HepG2 (cell line): ENCODE measurements around the gene PAQR3. TPM values are rescaled to one million over a fixed set of nuclear protein-coding genes. Genes with fewer than 3 reads are reported as not detected.

Experiments used
- CREB1 ChIP-seq, 2 experiments: fragments of 450-650 bp in 1 of 2; IDR thresholded peaks; 2 replicates each; pipeline ENCODE4 v1.6.1; 2016 to 2017; ENCODE audit warnings: control low read depth in 1 of 2, mild to moderate bottlenecking in 1 of 2, missing compliant biosample characterization in 1 of 2, missing genetic modification characterization in 1 of 2
- EZH2 ChIP-seq: conservative IDR thresholded peaks from 2 replicates; pipeline ENCODE4 v1.6.1; 2012; ENCODE audit warnings: mild to moderate bottlenecking, low read depth, low read length, moderate library complexity
- JDP2 ChIP-seq: sonication (generic); formaldehyde crosslinking; IDR thresholded peaks from 2 replicates; pipeline ENCODE4 v1.8.1; 2022; ENCODE audit warnings: missing genetic modification reagents, borderline replicate concordance
- KDM4B ChIP-seq: sonication (generic); formaldehyde crosslinking; IDR thresholded peaks from 2 replicates; pipeline ENCODE4 v1.4.0; 2020; ENCODE audit warnings: missing genetic modification reagents
- MAFF ChIP-seq: IDR thresholded peaks from 2 replicates; pipeline ENCODE4 v1.6.1; 2011; ENCODE audit warnings: low read depth, low read length, improper control_type of control experiment
- SNAPC2 ChIP-seq: sonication (generic); formaldehyde crosslinking; IDR thresholded peaks from 2 replicates; pipeline ENCODE4 v1.8.1; 2022; ENCODE audit warnings: mild to moderate bottlenecking, missing genetic modification reagents
- U2AF2 ChIP-seq: fragments of 200-400 bp; formaldehyde crosslinking; IDR thresholded peaks from 2 replicates; pipeline ENCODE4 v1.6.1; 2017; ENCODE audit warnings: low read depth, mild to moderate bottlenecking, low read length
- ZBTB42 ChIP-seq: sonication (generic); formaldehyde crosslinking; IDR thresholded peaks from 2 replicates; pipeline ENCODE4 v1.5.0; 2020; ENCODE audit warnings: mild to moderate bottlenecking, missing genetic modification reagents
- ZFP1 ChIP-seq: IDR thresholded peaks from 2 replicates; pipeline ENCODE4 v1.6.1; 2016
- ZMAT3 ChIP-seq: sonication (generic); formaldehyde crosslinking; conservative IDR thresholded peaks from 2 replicates; pipeline ENCODE4 v1.7.0; 2021; ENCODE audit warnings: missing genetic modification reagents
- ZNF234 ChIP-seq: sonication (generic); formaldehyde crosslinking; conservative IDR thresholded peaks from 2 replicates; pipeline ENCODE4 v1.5.1; 2020; ENCODE audit warnings: mild to moderate bottlenecking, missing genetic modification reagents
- ZNF33A ChIP-seq: sonication (generic); formaldehyde crosslinking; IDR thresholded peaks from 2 replicates; pipeline ENCODE4 v1.5.1; 2020; ENCODE audit warnings: missing genetic modification reagents, mild to moderate bottlenecking, moderate library complexity, borderline replicate concordance
- ZNF446 ChIP-seq: sonication (generic); formaldehyde crosslinking; IDR thresholded peaks from 2 replicates; pipeline ENCODE4 v1.5.0; 2020; ENCODE audit warnings: mild to moderate bottlenecking, missing genetic modification reagents
- ZNF460 ChIP-seq: sonication (generic); formaldehyde crosslinking; IDR thresholded peaks from 2 replicates; pipeline ENCODE4 v1.5.1; 2020; ENCODE audit warnings: missing genetic modification reagents, mild to moderate bottlenecking, borderline replicate concordance
- ZNF761 ChIP-seq: sonication (generic); formaldehyde crosslinking; conservative IDR thresholded peaks from 2 replicates; pipeline ENCODE4 v1.4.0; 2020; ENCODE audit warnings: mild to moderate bottlenecking, missing genetic modification reagents
- ZNF766 ChIP-seq: sonication (generic); formaldehyde crosslinking; IDR thresholded peaks from 2 replicates; pipeline ENCODE4 v1.5.0; 2020; ENCODE audit warnings: missing genetic modification reagents, borderline replicate concordance
- ZSCAN9 ChIP-seq: IDR thresholded peaks from 2 replicates; pipeline ENCODE4 v1.6.1; 2016; ENCODE audit warnings: borderline replicate concordance
- polyA plus RNA-seq, 8 experiments: library from polyadenylated mRNA; depleted of rRNA in 3 of 8; stranded (reverse) in 7 of 8; unstranded in 1 of 8; fragments of >200 nt; fragmentation: Illumina TruSeq in 4 of 8; extraction: Trizol in 4 of 8; gene quantifications; 2 replicates each; pipeline versions ENCODE4 v1.2.1 to v1.2.3, GENCODE V29; 2011 to 2016; ENCODE audit warnings: low read depth in 4 of 8, missing spikeins in 1 of 8, mixed read lengths in 1 of 8; ENCODE audit not compliant: insufficient read depth in 1 of 8
- total RNA-seq, 5 experiments: library from RNA; depleted of rRNA; stranded (reverse); fragments of >200 nt; fragmentation: Illumina TruSeq; extraction: Trizol; gene quantifications; 2 replicates each; pipeline ENCODE4 v1.2.3, GENCODE V29; 2016; ENCODE audit warnings: low read depth in 1 of 5
- TF ChIP-seq, protein P1 (sequence below): IDR thresholded peaks from 2 replicates; pipeline ENCODE4 v1.6.1; 2016; ENCODE audit warnings: missing compliant biosample characterization, missing genetic modification reagents, borderline replicate concordance
- TF ChIP-seq, protein P2 (sequence below): sonication (generic); formaldehyde crosslinking; IDR thresholded peaks from 2 replicates; pipeline ENCODE4 v1.4.0; 2020; ENCODE audit warnings: mild to moderate bottlenecking, missing genetic modification reagents
- TF ChIP-seq, protein P3 (sequence below): IDR thresholded peaks from 2 replicates; pipeline ENCODE4 v1.6.1; 2018; ENCODE audit warnings: missing genetic modification reagents, mild to moderate bottlenecking, missing compliant biosample characterization
- TF ChIP-seq, protein P4 (sequence below): sonication (generic); formaldehyde crosslinking; IDR thresholded peaks from 2 replicates; pipeline ENCODE4 v1.4.0; 2020; ENCODE audit warnings: low read depth, missing genetic modification reagents
- TF ChIP-seq, protein P5 (sequence below): sonication (generic); formaldehyde crosslinking; IDR thresholded peaks from 2 replicates; pipeline ENCODE4 v1.8.1; 2022; ENCODE audit warnings: mild to moderate bottlenecking, missing genetic modification reagents
- TF ChIP-seq, protein P6 (sequence below): sonication (generic); formaldehyde crosslinking; IDR thresholded peaks from 2 replicates; pipeline ENCODE4 v1.5.0; 2020; ENCODE audit warnings: missing genetic modification reagents

Gene PAQR3
- total and polyA plus RNA-seq, 2 of the 13 experiments (the other 11 are each of a cell fraction or from before 2014, with no cell fraction given) = 9.9 to 13.6 TPM

DNA sequence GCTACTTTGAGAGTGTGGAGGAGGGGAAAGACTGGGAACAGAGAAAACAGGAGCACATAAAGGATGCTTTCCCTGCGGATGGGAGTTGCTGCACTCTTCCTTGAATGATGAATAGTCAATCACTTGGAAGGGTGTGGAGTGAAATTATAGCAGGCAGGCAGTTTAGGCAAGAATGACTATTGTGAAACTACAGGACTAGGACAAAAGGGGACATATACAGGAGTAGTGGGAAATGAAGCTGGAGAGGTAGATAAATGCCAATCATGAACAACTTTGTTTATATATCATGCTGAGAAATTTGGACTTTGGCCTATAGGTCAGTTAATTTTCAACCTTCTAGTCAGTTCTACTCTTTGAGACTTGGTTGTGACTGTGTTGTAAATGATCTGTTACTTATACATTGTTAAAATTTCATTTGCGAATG lies 76.9 kb downstream of the PAQR3 start (continued):
- TF ChIP-seq, protein P1, sequence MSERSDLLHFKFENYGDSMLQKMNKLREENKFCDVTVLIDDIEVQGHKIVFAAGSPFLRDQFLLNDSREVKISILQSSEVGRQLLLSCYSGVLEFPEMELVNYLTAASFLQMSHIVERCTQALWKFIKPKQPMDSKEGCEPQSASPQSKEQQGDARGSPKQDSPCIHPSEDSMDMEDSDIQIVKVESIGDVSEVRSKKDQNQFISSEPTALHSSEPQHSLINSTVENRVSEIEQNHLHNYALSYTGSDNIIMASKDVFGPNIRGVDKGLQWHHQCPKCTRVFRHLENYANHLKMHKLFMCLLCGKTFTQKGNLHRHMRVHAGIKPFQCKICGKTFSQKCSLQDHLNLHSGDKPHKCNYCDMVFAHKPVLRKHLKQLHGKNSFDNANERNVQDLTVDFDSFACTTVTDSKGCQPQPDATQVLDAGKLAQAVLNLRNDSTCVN = no peak
- TF ChIP-seq MAFF = peak; percentile 35; the same call in 1 of the 2 replicates
- TF ChIP-seq ZNF761 (CRISPR knock-in tag) = no peak
- TF ChIP-seq, protein P2, sequence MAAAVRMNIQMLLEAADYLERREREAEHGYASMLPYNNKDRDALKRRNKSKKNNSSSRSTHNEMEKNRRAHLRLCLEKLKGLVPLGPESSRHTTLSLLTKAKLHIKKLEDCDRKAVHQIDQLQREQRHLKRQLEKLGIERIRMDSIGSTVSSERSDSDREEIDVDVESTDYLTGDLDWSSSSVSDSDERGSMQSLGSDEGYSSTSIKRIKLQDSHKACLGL = no peak
- TF ChIP-seq, protein P3, sequence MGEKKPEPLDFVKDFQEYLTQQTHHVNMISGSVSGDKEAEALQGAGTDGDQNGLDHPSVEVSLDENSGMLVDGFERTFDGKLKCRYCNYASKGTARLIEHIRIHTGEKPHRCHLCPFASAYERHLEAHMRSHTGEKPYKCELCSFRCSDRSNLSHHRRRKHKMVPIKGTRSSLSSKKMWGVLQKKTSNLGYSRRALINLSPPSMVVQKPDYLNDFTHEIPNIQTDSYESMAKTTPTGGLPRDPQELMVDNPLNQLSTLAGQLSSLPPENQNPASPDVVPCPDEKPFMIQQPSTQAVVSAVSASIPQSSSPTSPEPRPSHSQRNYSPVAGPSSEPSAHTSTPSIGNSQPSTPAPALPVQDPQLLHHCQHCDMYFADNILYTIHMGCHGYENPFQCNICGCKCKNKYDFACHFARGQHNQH = no peak
- TF ChIP-seq ZNF446 (CRISPR knock-in tag) = no peak
- no peak for TF ChIP-seq ZNF766
- peak; percentile 56; the same call in 1 of the 2 replicates for TF ChIP-seq ZSCAN9 (CRISPR knock-in tag)
- TF ChIP-seq, protein P4, sequence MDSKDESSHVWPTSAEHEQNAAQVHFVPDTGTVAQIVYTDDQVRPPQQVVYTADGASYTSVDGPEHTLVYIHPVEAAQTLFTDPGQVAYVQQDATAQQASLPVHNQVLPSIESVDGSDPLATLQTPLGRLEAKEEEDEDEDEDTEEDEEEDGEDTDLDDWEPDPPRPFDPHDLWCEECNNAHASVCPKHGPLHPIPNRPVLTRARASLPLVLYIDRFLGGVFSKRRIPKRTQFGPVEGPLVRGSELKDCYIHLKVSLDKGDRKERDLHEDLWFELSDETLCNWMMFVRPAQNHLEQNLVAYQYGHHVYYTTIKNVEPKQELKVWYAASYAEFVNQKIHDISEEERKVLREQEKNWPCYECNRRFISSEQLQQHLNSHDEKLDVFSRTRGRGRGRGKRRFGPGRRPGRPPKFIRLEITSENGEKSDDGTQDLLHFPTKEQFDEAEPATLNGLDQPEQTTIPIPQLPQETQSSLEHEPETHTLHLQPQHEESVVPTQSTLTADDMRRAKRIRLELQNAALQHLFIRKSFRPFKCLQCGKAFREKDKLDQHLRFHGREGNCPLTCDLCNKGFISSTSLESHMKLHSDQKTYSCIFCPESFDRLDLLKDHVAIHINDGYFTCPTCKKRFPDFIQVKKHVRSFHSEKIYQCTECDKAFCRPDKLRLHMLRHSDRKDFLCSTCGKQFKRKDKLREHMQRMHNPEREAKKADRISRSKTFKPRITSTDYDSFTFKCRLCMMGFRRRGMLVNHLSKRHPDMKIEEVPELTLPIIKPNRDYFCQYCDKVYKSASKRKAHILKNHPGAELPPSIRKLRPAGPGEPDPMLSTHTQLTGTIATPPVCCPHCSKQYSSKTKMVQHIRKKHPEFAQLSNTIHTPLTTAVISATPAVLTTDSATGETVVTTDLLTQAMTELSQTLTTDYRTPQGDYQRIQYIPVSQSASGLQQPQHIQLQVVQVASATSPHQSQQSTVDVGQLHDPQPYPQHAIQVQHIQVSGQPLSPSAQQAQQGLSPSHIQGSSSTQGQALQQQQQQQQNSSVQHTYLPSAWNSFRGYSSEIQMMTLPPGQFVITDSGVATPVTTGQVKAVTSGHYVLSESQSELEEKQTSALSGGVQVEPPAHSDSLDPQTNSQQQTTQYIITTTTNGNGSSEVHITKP (CRISPR knock-in tag) = no peak
- no peak; the same call in 1 of the 2 replicates for TF ChIP-seq KDM4B
- no peak for TF ChIP-seq JDP2 (CRISPR knock-in tag)
- TF ChIP-seq, protein P5, sequence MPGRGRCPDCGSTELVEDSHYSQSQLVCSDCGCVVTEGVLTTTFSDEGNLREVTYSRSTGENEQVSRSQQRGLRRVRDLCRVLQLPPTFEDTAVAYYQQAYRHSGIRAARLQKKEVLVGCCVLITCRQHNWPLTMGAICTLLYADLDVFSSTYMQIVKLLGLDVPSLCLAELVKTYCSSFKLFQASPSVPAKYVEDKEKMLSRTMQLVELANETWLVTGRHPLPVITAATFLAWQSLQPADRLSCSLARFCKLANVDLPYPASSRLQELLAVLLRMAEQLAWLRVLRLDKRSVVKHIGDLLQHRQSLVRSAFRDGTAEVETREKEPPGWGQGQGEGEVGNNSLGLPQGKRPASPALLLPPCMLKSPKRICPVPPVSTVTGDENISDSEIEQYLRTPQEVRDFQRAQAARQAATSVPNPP (CRISPR knock-in tag) = no peak
- no peak for TF ChIP-seq ZMAT3
- TF ChIP-seq U2AF2 = no peak
- TF ChIP-seq ZBTB42 = no peak
- no peak for TF ChIP-seq CREB1 (IDR thresholded peaks at IDR 0.05)
- peak; percentile 47; the same call in 1 of the 2 replicates for TF ChIP-seq CREB1 (CRISPR knock-in tag; IDR thresholded peaks at IDR 0.05)
- no peak for TF ChIP-seq EZH2
- no peak for TF ChIP-seq ZNF33A
- TF ChIP-seq ZFP1 (CRISPR knock-in tag) = peak; percentile 83; the same call in 1 of the 2 replicates
- no peak for TF ChIP-seq ZNF234
- no peak; the same call in 1 of the 2 replicates for TF ChIP-seq ZNF460
- TF ChIP-seq, protein P6, sequence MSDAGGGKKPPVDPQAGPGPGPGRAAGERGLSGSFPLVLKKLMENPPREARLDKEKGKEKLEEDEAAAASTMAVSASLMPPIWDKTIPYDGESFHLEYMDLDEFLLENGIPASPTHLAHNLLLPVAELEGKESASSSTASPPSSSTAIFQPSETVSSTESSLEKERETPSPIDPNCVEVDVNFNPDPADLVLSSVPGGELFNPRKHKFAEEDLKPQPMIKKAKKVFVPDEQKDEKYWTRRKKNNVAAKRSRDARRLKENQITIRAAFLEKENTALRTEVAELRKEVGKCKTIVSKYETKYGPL (CRISPR knock-in tag) = 0 out of 2 replicates have a peak, but pooled peaks have one; percentile 44
- no peak for TF ChIP-seq SNAPC2 (CRISPR knock-in tag)
